HL-60 (cell line): Measurements from ENCODE around the gene BMP2K.
"Not testable (repeated sequence)": the region's sequence is repeated elsewhere in the genome, so short reads cannot be mapped to it uniquely, and the experiment has no call there.

ENCODE experiments used
- DNase-seq, 2 experiments: peaks; one replicate each; pipeline ENCODE4 v3.0.0-alpha.2; 2010 to 2020; ENCODE audit warnings: low read depth in 1 of 2, low spot score in 1 of 2
- H3K27ac ChIP-seq: fragments of 250-450 bp; sonication (Bioruptor Pico); replicated peaks from 2 replicates; pipeline ENCODE4 v1.5.1; 2020; ENCODE audit warnings: mild to moderate bottlenecking, moderate library complexity
- H3K27me3 ChIP-seq: fragments of 250-450 bp; sonication (Bioruptor Pico); 2 replicates; pipeline ENCODE4 v1.5.1; 2021; ENCODE audit warnings: mild to moderate bottlenecking, moderate library complexity; ENCODE audit not compliant: insufficient read depth, poor library complexity, severe bottlenecking
- H3K4me3 ChIP-seq: replicated peaks from 2 replicates; pipeline ENCODE4 v1.5.1; 2011; ENCODE audit warnings: mild to moderate bottlenecking, control low read depth, low read length; ENCODE audit not compliant: insufficient read depth
- GABPA ChIP-seq: IDR thresholded peaks from 2 replicates; pipeline ENCODE4 v1.6.1; 2012; ENCODE audit warnings: low read depth
- POLR2AphosphoS5 ChIP-seq: IDR thresholded peaks from 2 replicates; pipeline ENCODE4 v1.6.1; 2012; ENCODE audit warnings: low read depth
- SPI1 ChIP-seq: IDR thresholded peaks from 2 replicates; pipeline ENCODE4 v1.6.1; 2012; ENCODE audit warnings: low read depth, mild to moderate bottlenecking, borderline replicate concordance
- TF ChIP-seq, protein P1 (sequence below): IDR thresholded peaks from 2 replicates; pipeline ENCODE4 v1.6.1; 2012; ENCODE audit warnings: low read depth; ENCODE audit not compliant: insufficient replicate concordance
- TF ChIP-seq, protein P2 (sequence below): IDR thresholded peaks from one replicate; pipeline ENCODE4 v1.5.1; 2011; ENCODE audit warnings: low read length, control low read depth, inconsistent platforms; ENCODE audit not compliant: insufficient read depth

The BMP2K gene

DNA sequence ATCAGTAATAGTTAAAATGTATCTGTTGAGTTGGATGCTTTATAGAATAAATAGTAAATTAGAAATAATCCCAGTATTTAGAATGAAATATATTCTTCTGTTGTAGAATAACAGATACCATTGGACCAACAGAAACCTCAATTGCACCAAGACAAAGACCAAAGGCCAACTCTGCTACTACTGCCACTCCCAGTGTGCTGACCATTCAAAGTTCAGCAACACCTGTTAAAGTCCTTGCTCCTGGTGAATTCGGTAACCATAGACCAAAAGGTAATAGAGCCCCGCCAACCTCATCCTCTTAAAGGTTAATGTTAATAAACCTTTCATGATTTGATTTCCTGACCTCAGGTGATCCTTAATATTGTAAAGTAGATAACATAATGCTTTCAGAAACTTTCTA, 89.3 kb downstream of the BMP2K start:
- TF ChIP-seq POLR2AphosphoS5 (no peak), GABPA (no peak), SPI1 (no peak)
- TF ChIP-seq, protein P1, sequence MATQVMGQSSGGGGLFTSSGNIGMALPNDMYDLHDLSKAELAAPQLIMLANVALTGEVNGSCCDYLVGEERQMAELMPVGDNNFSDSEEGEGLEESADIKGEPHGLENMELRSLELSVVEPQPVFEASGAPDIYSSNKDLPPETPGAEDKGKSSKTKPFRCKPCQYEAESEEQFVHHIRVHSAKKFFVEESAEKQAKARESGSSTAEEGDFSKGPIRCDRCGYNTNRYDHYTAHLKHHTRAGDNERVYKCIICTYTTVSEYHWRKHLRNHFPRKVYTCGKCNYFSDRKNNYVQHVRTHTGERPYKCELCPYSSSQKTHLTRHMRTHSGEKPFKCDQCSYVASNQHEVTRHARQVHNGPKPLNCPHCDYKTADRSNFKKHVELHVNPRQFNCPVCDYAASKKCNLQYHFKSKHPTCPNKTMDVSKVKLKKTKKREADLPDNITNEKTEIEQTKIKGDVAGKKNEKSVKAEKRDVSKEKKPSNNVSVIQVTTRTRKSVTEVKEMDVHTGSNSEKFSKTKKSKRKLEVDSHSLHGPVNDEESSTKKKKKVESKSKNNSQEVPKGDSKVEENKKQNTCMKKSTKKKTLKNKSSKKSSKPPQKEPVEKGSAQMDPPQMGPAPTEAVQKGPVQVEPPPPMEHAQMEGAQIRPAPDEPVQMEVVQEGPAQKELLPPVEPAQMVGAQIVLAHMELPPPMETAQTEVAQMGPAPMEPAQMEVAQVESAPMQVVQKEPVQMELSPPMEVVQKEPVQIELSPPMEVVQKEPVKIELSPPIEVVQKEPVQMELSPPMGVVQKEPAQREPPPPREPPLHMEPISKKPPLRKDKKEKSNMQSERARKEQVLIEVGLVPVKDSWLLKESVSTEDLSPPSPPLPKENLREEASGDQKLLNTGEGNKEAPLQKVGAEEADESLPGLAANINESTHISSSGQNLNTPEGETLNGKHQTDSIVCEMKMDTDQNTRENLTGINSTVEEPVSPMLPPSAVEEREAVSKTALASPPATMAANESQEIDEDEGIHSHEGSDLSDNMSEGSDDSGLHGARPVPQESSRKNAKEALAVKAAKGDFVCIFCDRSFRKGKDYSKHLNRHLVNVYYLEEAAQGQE = no peak
- TF ChIP-seq, protein P2, sequence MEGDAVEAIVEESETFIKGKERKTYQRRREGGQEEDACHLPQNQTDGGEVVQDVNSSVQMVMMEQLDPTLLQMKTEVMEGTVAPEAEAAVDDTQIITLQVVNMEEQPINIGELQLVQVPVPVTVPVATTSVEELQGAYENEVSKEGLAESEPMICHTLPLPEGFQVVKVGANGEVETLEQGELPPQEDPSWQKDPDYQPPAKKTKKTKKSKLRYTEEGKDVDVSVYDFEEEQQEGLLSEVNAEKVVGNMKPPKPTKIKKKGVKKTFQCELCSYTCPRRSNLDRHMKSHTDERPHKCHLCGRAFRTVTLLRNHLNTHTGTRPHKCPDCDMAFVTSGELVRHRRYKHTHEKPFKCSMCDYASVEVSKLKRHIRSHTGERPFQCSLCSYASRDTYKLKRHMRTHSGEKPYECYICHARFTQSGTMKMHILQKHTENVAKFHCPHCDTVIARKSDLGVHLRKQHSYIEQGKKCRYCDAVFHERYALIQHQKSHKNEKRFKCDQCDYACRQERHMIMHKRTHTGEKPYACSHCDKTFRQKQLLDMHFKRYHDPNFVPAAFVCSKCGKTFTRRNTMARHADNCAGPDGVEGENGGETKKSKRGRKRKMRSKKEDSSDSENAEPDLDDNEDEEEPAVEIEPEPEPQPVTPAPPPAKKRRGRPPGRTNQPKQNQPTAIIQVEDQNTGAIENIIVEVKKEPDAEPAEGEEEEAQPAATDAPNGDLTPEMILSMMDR = no peak
- DNase-seq = no peak
- Histone ChIP-seq H3K27me3 (no peaks in the 10 kb centered on the region), H3K27ac (no peak overlapping the region), H3K4me3 (no peak overlapping the region)

DNA sequence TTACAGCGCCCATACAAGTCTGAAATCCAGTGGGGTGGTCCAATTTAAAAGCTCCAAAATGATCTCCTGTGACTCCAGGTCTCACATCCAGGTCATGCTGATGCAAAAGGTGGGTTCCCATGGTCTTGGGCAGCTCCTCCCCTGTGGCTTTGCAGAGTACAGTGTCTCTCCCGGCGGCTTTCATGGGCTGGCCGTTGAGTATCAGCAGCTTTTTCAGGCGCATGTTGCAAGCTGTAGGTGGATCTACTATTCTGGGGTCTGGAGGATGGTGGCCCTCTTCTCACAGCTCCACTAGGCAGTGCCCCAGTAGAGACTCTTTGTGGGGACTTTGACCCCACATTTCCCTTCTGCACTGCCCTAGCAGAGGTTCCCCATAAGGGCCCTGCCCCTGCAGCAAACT, 92.6 kb downstream of the BMP2K start:
- H3K4me3 ChIP-seq, H3K27ac ChIP-seq, DNase-seq: not testable (repeated sequence)

DNA sequence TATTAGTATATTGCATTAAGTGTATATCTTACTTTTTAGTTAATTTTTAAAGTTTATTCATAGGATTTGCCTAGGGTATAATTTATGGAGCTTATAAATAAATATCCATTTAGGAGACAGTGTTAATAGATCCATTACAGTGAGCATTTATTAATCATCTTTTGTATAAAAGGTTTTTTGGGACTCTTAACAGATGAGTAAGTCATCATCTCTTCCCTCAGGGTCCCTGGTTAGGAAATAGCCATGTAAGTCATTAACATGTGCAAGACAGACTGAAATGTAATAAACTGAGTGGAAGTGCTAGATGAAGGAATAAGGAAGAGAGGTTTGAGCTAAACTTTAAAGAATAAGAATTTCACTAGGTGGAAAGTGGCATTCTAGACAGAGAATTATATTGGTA, 93.9 kb downstream of the BMP2K start:
- H3K4me3 ChIP-seq = no peak overlapping the region

More for the DNA sequence above, 92.6 kb downstream of the BMP2K start:
- H3K27me3 ChIP-seq = not testable (repeated sequence)

More for the DNA sequence above, 93.9 kb downstream of the BMP2K start:
- H3K27me3 ChIP-seq = no peaks in the 10 kb centered on the region
- no peak for TF ChIP-seq POLR2AphosphoS5
- no peak for TF ChIP-seq SPI1
- TF ChIP-seq, protein P1 = no peak
- TF ChIP-seq GABPA = no peak
- TF ChIP-seq, protein P2 = no peak
- H3K27ac ChIP-seq = no peak overlapping the region
- DNase-seq = no peak
